ENCODE measurements around the gene DRAXIN. TPM values are rescaled to one million over a fixed set of nuclear protein-coding genes. Genes with fewer than 3 reads are reported as not detected.

The DRAXIN gene
- total RNA-seq, 1 donor from 2014 or later = 9.7 TPM

DNA sequence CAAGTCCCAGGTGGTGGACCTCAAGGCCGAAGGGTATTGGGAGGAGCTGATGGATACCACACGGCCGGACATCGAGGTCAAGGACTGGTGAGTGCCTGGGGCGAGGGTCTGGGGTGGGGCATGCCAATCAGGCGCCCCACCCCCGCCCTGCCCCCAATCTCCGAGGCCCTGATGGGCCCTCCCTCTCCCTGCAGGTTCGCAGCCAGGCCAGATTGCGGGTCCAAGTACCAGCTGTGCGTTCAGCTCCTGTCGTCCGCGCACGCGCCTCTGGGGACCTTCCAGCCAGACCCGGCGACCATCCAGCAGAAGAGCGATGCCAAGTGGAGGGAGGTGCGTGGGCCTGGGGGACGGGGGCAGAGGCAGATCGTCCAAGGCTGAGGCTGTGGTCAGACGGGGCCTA lies 33.0 kb upstream of the DRAXIN start:
- TF ChIP-seq, protein P1, sequence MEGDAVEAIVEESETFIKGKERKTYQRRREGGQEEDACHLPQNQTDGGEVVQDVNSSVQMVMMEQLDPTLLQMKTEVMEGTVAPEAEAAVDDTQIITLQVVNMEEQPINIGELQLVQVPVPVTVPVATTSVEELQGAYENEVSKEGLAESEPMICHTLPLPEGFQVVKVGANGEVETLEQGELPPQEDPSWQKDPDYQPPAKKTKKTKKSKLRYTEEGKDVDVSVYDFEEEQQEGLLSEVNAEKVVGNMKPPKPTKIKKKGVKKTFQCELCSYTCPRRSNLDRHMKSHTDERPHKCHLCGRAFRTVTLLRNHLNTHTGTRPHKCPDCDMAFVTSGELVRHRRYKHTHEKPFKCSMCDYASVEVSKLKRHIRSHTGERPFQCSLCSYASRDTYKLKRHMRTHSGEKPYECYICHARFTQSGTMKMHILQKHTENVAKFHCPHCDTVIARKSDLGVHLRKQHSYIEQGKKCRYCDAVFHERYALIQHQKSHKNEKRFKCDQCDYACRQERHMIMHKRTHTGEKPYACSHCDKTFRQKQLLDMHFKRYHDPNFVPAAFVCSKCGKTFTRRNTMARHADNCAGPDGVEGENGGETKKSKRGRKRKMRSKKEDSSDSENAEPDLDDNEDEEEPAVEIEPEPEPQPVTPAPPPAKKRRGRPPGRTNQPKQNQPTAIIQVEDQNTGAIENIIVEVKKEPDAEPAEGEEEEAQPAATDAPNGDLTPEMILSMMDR (conservative IDR thresholded peaks at IDR 0.05) = no peak
- Mint-ChIP-seq H3K4me1 (no peaks in the 10 kb centered on the region), H3K27ac (ENCODE audit: unreplicated experiment) (no peak overlapping the region), H3K27me3 (ENCODE audit: low read depth) (peaks cover 29% of the 10 kb centered on the region), H3K36me3 (ENCODE audit: low read depth) (no peaks in the 10 kb centered on the region), H3K9me3 (no peaks in the 10 kb centered on the region), H3K4me3 (no peak overlapping the region)
- DNase-seq (ENCODE audit: low read depth, low spot score) = no peak

DNA sequence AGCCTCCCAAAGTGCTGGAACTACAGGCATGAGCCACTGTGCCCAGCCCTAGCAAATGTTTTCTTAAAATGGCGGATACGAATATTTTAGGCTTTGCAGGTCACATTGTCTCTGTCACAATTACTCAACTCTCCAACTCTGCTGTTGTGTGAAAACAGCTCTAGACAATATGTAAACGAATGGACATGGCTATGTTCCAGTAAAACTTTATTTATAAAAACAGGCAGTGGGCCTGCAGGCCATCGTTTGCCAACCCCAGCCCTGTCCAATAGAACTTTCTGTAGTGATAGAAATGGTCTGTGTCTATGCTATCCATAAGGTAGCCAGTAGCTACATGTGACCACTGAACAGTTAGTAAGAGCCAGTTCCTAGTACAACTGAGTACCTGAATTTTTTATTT lies 31.8 kb upstream of the DRAXIN start:
- no peak for DNase-seq (ENCODE audit: low read depth, low spot score)
- Mint-ChIP-seq H3K27me3 (ENCODE audit: low read depth) (peaks cover 30% of the 10 kb centered on the region), H3K9me3 (no peaks in the 10 kb centered on the region), H3K4me1 (no peaks in the 10 kb centered on the region), H3K4me3 (peak overlapping the region; percentile 72), H3K36me3 (ENCODE audit: low read depth) (no peaks in the 10 kb centered on the region), H3K27ac (ENCODE audit: unreplicated experiment) (no peak overlapping the region)
- TF ChIP-seq, protein P1 (conservative IDR thresholded peaks at IDR 0.05) = no peak

DNA sequence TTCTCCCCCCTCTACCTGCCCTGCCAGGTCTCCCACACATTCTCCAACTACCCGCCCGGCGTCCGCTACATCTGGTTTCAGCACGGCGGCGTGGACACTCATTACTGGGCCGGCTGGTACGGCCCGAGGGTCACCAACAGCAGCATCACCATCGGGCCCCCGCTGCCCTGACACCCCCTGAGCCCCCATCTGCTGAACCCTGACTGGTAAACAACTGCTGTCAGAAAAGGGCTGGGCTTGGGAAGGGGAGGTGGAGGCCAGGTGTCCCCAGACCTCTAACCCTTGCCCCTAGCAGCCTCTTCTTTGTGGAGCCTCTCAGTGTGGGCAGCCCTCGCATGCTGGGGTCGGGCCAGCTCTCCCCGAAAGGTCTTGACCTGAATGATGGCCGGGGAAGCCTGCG lies 30.4 kb upstream of the DRAXIN start:
- Mint-ChIP-seq H3K9me3 (no peaks in the 10 kb centered on the region), H3K4me3 (peak overlapping the region; percentile 49), H3K4me1 (no peaks in the 10 kb centered on the region), H3K27ac (ENCODE audit: unreplicated experiment) (no peak overlapping the region), H3K36me3 (ENCODE audit: low read depth) (no peaks in the 10 kb centered on the region), H3K27me3 (ENCODE audit: low read depth) (peaks cover 24% of the 10 kb centered on the region)
- no peak for DNase-seq (ENCODE audit: low read depth, low spot score)
- TF ChIP-seq, protein P1 (conservative IDR thresholded peaks at IDR 0.05) = no peak

DNA sequence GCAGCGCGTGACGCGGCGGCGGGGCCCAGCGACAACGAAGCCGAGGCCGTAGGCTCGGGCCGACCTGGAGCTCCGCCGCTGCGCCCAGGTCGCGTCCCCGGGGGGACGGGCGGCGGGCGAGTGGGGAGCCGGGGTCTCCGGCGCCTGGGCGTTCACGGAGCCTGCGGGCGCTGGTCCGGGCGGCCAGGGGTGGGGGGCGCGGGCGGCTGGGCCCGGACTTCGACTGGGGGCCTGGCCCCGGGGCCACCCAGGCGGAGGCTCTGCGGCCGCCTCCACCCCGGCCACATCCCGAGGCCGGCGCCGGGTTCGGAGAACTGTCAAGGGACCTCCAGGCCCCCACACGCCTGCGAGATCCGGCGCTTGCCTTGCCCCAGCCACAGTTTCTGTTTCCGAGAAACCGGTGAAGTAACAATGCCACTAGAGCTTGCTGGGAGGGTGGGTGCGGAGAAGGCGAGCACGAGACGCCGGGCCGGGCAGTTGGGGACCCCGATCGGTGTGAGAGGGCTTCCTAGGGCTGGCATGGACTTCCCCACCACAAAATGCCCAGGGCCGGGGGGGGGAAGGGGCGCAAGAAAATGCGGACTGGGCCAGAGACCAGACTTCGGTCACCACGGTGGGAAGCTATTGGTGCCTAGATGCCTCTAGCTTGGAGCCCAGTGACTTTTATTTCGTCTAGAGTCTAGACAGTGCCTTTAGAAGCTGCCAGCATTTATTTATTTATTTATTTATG lies 27.0 kb upstream of the DRAXIN start:
- H3K36me3 Mint-ChIP-seq (ENCODE audit: low read depth) = no peaks in the 10 kb centered on the region
- DNase-seq (ENCODE audit: low read depth, low spot score) = no peak
- H3K27me3 Mint-ChIP-seq (ENCODE audit: low read depth) = peaks cover 22% of the 10 kb centered on the region
- TF ChIP-seq, protein P1 (conservative IDR thresholded peaks at IDR 0.05) = no peak
- H3K4me3 Mint-ChIP-seq = peak overlapping the region; percentile 84
- no peak overlapping the region for H3K27ac Mint-ChIP-seq (ENCODE audit: unreplicated experiment)
- no peaks in the 10 kb centered on the region for H3K9me3 Mint-ChIP-seq
- H3K4me1 Mint-ChIP-seq = peaks cover 5% of the 10 kb centered on the region

GRCh38 chr1:11668516-11668915 lies 23.0 kb upstream of the DRAXIN start:
- Mint-ChIP-seq H3K27me3 (ENCODE audit: low read depth) (peaks cover 9% of the 10 kb centered on the region), H3K4me1 (peaks cover 5% of the 10 kb centered on the region), H3K9me3 (no peaks in the 10 kb centered on the region), H3K4me3 (no peak overlapping the region), H3K27ac (ENCODE audit: unreplicated experiment) (no peak overlapping the region), H3K36me3 (ENCODE audit: low read depth) (peaks cover 2% of the 10 kb centered on the region)
- no peak for DNase-seq (ENCODE audit: low read depth, low spot score)
- TF ChIP-seq, protein P1 (conservative IDR thresholded peaks at IDR 0.05) = no peak

Data from neural crest cell (in vitro differentiated cells).